Heart left ventricle (tissue), 16 donors: ENCODE results near the gene HGS. TPM values are rescaled to one million over a fixed set of nuclear protein-coding genes. Genes with fewer than 3 reads are reported as not detected.

ENCODE experiments used
- ATAC-seq, 4 donors: fragments of 200-7000 bp; cut with Tn5 transposase; one replicate each; pipeline ENCODE4 v1.9.1; 2020 to 2022; ENCODE audit warnings: moderate library complexity in 4 of 4, mild to moderate bottlenecking in 3 of 4, moderate number of reproducible peaks in 1 of 4
- DNase-seq, 5 donors: peaks; one replicate each; pipeline ENCODE4 v3.0.0-alpha.2; 2020
- H3K27ac ChIP-seq, 12 donors: fragments of 200-600 bp; sonication (generic) in 4 of 12; one replicate each; pipeline versions ENCODE4 v1.5.0 to v1.8.0; 2016 to 2022; ENCODE audit warnings: mild to moderate bottlenecking in 2 of 12
- H3K27me3 ChIP-seq, 9 donors: fragments of 200-600 bp; sonication (generic) in 2 of 9; one replicate each; pipeline versions ENCODE4 v1.5.1 to v1.8.0; 2016 to 2022; ENCODE audit warnings: mild to moderate bottlenecking in 3 of 9
- H3K36me3 ChIP-seq, 9 donors: fragments of 200-600 bp; sonication (generic) in 2 of 9; one replicate each; pipeline versions ENCODE4 v1.5.0 to v1.8.0; 2018 to 2022; ENCODE audit warnings: mild to moderate bottlenecking in 2 of 9
- H3K4me1 ChIP-seq, 12 donors: fragments of 200-600 bp; sonication (generic) in 4 of 12; one replicate each; pipeline versions ENCODE4 v1.5.0 to v1.8.0; 2016 to 2022; ENCODE audit warnings: mild to moderate bottlenecking in 3 of 12
- H3K4me3 ChIP-seq, 12 donors: fragments of 200-600 bp; sonication (generic) in 4 of 12; one replicate each; pipeline versions ENCODE4 v1.5.0 to v1.8.0; 2017 to 2022; ENCODE audit warnings: mild to moderate bottlenecking in 9 of 12, moderate library complexity in 4 of 12
- H3K9me3 ChIP-seq, 12 donors: fragments of 200-600 bp; sonication (generic) in 4 of 12; one replicate each; pipeline versions ENCODE4 v1.5.0 to v1.8.0; 2016 to 2022; ENCODE audit warnings: mild to moderate bottlenecking in 1 of 12
- POLR2A ChIP-seq, 2 donors: fragments of 450-650 bp; IDR thresholded peaks; one replicate each; pipeline ENCODE4 v1.6.1; 2017; ENCODE audit warnings: antibody characterized with exemption in 2 of 2, mild to moderate bottlenecking in 2 of 2, moderate library complexity in 2 of 2
- WGBS, 4 donors: extraction: QIAGEN DNeasy Blood & Tissue Kit in 2 of 4; methylation state at CpG; one replicate each; pipeline versions ENCODE4 v1.1.5 to v1.1.7; 2013 to 2018; 5-methylcytosine and 5-hydroxymethylcytosine counted together
- intact Hi-C, 10 donors: fragments of 100-400 bp; cut with DNase I; formaldehyde crosslinking; loops; one replicate each; pipeline versions ENCODE4 v1.11.1 to v1.14.2; 2022
- polyA plus RNA-seq, 2 donors: library from polyadenylated mRNA; stranded (reverse); fragments of 200-250 nt; gene quantifications; one replicate each; pipeline ENCODE4 v1.2.3, GENCODE V29; 2013
- total RNA-seq, 9 donors: library from RNA; depleted of rRNA in 2 of 9; stranded (reverse); fragments of >200 nt in 2 of 9; fragmentation: NEBNext Ultra II Directional in 3 of 9; extraction: Animal tissue kit (Norgen Biotek cat#: 25700) in 3 of 9; gene quantifications; one replicate each; pipeline versions ENCODE4 v1.1.0 to v1.2.4, GENCODE V29; 2016 to 2023
- TF ChIP-seq, protein P1 (sequence below), 12 donors: fragments of 200-600 bp; sonication (generic) in 4 of 12; IDR thresholded peaks; one replicate each; pipeline versions ENCODE4 v1.5.0 to v1.8.0; 2018 to 2022; ENCODE audit warnings: antibody characterized with exemption in 12 of 12, mild to moderate bottlenecking in 5 of 12
- donor health status: ischemic (EF 13 %, LVEDD 7.1; RV severe dilation, severe dysfunction).
- donor health status: healthy with polysubstance abuse.
- donor health status: DM: no; HTN: yes; CAD: no.
- donor health status: DM: no; HTN: no; CAD: no.
- donor health status: ischemic (EF 25% LVEDD 6.9; RV normal size, moderate dysfunction).
- donor health status: ischemic (EF 25% LVEDD 5.7; RV mildly dilated, moderate dysfunction).
- donor health status: healthy.
- donor health status: DM: yes; HTN: yes; CAD: no.
- donor health status: ischemic (EF 35%, LVEDD 5.7; RV mildly dilated, moderate dysfunction).
- donor health status: nonischemic (EF 11% LVEDD 7.7; RV severe dilation, severe dysfunction).
- donor health status: DM: yes; HTN: yes; CAD: no.
- donor health status: PGD.
- donor health status: ischemic (EF 29% LVEDD 5.4; RV normal size, mild dysfunction).
- donor health status: nonischemic (EF 23%, LVEDD 6.1; RV moderate dilation, normal function).

HGS gene
- total and polyA plus RNA-seq, 11 donors = 37.4 to 90.8 (median 44.7) TPM

GRCh38 chr17:81707725-81708646, 24.2 kb downstream of the HGS start:
- ATAC-seq = no peak
- Histone ChIP-seq H3K4me3 (no peak overlapping the region), H3K27ac (no peak overlapping the region), H3K27me3 (no peaks in the 10 kb centered on the region), H3K9me3 (no peaks in the 10 kb centered on the region), H3K4me1 (peaks cover 6 to 40% (median 30%) of the 10 kb centered on the region in 12 donors), H3K36me3 (peaks cover 0 to 43% (median 36%) of the 10 kb centered on the region in 9 donors)
- no peak for DNase-seq
- intact Hi-C loops = no loop called here
- 80 to 89% (median 88%) methylated on average over 13 to 25 of the region's 25 CpGs for whole genome bisulfite sequencing, 4 donors
- no peak for TF ChIP-seq POLR2A (IDR thresholded peaks at IDR 0.05)
- TF ChIP-seq, protein P1, sequence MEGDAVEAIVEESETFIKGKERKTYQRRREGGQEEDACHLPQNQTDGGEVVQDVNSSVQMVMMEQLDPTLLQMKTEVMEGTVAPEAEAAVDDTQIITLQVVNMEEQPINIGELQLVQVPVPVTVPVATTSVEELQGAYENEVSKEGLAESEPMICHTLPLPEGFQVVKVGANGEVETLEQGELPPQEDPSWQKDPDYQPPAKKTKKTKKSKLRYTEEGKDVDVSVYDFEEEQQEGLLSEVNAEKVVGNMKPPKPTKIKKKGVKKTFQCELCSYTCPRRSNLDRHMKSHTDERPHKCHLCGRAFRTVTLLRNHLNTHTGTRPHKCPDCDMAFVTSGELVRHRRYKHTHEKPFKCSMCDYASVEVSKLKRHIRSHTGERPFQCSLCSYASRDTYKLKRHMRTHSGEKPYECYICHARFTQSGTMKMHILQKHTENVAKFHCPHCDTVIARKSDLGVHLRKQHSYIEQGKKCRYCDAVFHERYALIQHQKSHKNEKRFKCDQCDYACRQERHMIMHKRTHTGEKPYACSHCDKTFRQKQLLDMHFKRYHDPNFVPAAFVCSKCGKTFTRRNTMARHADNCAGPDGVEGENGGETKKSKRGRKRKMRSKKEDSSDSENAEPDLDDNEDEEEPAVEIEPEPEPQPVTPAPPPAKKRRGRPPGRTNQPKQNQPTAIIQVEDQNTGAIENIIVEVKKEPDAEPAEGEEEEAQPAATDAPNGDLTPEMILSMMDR (IDR thresholded peaks at IDR 0.05) = no peak

DNA sequence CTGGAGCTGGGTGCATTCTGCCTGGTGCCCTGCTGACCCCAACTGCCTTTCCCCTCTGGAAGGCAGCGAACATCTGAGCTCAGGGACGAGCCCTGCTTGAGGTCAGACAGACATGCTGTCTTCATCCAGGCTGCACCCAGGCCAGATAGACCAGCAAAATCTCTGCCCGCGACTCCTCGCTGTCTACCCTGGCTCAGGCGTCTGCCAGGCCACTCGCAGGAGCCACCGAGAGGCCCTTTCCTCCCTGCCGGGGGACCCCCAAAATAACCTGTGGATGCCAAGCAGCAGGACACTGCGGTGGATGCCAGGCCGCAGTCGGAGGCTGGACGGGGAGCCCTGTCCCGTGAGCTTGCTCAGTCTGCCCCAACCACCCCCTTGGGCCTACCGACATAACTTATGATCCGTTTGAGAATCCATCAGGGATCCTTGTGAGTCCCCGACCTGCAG, 25.0 kb downstream of the HGS start:
- WGBS, 4 donors = 80 to 84% (median 82%) methylated on average over 14 to 17 of the region's 17 CpGs
- no peak for TF ChIP-seq POLR2A (IDR thresholded peaks at IDR 0.05)
- TF ChIP-seq, protein P1 (IDR thresholded peaks at IDR 0.05) = no peak
- no peak for DNase-seq

DNA sequence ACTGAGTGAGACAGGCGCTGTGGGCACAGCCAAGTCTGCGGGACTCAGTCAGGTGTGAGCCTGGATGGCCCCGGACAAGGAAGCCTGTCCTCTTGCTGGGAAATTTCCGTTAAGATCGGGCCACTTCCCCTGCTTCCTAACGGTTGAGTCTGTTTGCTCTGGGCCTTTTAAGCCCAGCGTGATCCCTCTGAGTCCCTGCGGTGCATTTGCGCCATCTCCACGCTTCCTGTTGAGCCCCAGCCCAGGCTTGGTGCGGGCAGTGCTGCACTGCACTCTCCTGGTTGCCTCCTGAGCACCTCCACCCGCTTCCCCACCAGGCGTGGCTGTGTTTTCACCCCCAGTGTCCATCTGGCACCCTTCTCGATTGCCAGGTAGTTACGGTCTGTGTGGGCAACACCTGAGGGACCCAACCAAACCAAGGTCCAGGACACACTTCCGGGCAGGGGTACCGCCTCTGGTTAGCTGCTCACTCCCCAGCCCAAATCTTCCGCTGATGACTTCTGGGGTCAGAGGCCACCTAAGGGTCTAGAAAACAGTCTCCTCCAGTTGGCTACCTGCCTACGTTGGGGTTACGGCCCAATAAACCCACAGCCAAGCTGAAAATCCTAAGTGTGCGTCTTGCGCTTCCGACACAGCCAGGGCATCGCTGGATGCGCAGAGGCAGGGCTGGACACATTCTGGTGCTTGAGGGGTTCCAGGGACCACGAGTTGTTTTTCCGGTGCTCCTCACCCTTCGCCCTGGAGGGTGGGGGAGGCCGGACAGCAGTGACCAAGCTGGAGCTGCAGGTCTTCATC, 26.9 kb downstream of the HGS start:
- Histone ChIP-seq H3K27me3 (no peaks in the 10 kb centered on the region), H3K27ac (no peak overlapping the region), H3K4me3 (peak overlapping the region in 9 of 12 donors; percentile 59 to 98 (median 82)), H3K9me3 (no peaks in the 10 kb centered on the region), H3K4me1 (peaks cover 6 to 35% (median 27%) of the 10 kb centered on the region in 12 donors), H3K36me3 (peaks cover 0 to 28% (median 23%) of the 10 kb centered on the region in 9 donors)
- DNase-seq (no peak), ATAC-seq (peak in 2 of 4 donors; percentile 3 to 31)
- no peak for TF ChIP-seq POLR2A (IDR thresholded peaks at IDR 0.05)
- TF ChIP-seq, protein P1 (IDR thresholded peaks at IDR 0.05) = no peak
- intact Hi-C loops = loop anchor here in 1 of 10 donors (2.0 kb wide), 1 partner anchor 34 kb away; no protein-coding TSS in a partner anchor
- 11 to 15% (median 13%) methylated on average over 26 to 29 of the region's 29 CpGs for WGBS, 4 donors

More for the DNA sequence above, 25.0 kb downstream of the HGS start:
- intact Hi-C loops = no loop called here
- H3K27me3 ChIP-seq = no peaks in the 10 kb centered on the region
- H3K36me3 ChIP-seq = peaks cover 0 to 43% (median 36%) of the 10 kb centered on the region in 9 donors
- no peak overlapping the region for H3K27ac ChIP-seq
- peaks cover 6 to 45% (median 37%) of the 10 kb centered on the region in 12 donors for H3K4me1 ChIP-seq
- ATAC-seq = no peak
- no peak overlapping the region for H3K4me3 ChIP-seq
- no peaks in the 10 kb centered on the region for H3K9me3 ChIP-seq
